GM15510 (cell line): Measurements from ENCODE around the gene HDAC4.

Experiments used
- POLR2A ChIP-seq: IDR thresholded peaks from 3 replicates; pipeline ENCODE4 v1.6.1; 2011; ENCODE audit warnings: borderline replicate concordance; ENCODE audit not compliant: insufficient read length; ENCODE audit errors: extremely low read depth

HDAC4 gene

GRCh38 chr2:239052798-239053665 lies 347.8 kb downstream of the HDAC4 start:
- TF ChIP-seq POLR2A = no peak

- no peak for TF ChIP-seq POLR2A
These were observed 348.9 kb downstream of the HDAC4 start for GRCh38 chr2:239051891-239052445.

DNA sequence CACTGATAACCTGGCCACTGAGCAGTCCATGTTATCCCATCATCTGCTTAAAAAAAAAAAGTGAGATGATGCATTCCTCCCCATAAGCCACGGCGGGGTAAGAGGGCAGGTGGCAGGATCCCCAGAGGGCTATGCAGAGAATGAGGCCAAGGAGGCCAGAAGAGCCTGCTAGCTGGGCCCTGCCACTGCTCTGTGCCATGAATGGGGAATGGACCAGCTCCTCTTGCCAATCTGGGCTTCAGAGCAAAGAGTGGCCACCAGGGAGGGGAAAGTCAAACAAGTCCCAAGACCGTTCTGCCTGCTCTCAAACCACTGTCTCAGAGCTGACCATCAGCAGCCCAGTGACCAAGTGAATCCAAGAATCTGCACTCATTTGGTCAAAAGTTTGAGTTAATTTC lies 350.6 kb downstream of the HDAC4 start:
- TF ChIP-seq POLR2A = no peak

DNA sequence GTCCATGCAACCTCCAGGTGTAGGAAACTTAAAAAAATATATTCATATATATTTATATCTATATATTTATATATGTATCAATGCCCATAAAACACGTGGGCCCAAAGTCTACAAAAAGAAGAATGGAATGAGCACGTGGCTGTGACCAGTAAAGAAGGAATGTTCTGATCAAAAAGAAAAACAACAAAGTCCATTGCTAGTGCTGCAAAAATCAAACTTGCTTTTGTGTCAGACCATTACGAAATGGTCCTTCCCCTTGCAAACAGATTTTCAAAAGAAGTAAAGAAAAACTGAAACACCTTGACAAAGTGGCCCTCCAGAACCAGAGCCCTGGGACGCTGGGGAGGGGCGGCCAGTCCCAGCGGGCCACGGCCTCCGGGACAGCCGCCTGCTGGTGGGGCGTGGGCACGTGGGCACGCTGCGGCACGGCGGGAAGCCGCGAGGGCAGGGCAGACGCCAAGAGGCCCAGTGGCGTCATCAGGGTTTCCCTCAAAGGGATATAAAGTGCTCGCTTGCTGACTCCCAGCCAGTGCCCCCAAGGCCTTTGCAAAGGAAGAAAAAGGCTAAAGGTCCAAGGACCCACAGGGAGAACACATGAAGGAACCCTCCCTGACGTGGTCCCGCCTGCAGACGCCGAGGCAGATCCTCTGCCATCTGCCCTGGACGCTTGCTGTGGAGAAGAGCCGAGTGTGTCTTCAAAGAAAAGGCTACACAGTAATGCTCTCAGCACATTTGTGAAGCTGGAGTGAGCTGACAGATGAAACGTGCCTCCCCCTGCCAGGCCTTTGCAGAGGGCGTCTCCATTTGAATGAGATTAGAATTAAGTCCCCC lies 351.2 kb downstream of the HDAC4 start:
- no peak for TF ChIP-seq POLR2A

DNA sequence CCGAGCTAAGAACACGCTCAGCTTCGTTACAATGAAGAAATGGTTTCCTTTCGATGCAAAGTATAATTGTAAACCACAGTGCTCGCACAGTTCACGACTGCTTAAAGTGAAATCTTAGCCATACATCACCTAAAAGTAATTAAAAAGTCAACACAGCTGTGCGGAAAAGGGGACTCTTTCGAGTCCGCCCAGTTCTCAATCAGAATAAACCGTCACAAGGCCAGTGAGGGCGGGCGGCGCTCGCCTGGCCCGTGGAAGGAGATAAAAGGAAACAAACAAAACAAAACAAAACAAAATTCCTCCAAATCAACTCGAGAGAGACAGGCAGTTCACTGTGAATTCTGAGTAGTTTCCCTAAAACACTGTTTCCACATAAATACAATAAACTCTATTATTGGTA lies 352.1 kb downstream of the HDAC4 start:
- no peak for TF ChIP-seq POLR2A

DNA sequence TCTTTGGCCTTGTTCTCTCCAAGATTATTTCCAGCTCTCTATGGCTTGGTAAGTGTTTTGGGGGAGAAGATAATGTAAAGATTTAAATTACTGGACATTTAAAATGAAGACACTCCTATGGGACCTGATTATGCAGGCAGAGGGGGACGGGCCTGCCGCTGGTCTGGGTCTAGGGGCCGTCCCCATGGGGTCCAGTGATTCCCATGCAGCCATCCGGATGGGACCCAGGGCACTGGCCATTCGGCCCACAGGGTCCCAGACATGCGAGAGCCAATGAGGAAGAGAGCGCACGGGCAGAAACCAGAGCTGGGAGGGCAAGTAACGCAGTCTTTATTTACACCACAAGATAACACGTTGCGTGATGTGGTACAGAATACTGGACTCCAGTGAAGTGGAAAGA lies 353.0 kb downstream of the HDAC4 start:
- no peak for TF ChIP-seq POLR2A

DNA sequence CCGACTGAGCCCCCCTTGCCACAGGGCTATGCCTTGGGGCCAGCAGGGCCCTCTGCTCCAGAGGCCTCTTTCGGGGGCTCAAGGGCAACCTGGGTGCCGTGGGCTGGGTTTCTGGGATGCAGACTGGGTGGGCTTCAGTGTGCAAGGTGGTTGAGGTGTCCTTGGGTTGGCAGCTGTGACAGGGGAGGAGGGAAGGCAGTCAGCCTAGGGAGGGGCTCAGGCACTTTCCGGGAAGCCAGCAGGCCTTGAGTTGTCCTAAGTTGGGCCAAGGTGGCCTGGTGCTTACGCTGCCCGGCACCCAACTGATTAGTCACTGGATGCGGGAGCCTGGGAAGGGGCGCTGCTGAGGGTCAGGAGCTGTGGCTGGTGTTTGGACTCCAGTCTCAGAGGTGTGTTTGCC lies 353.4 kb downstream of the HDAC4 start:
- no peak for TF ChIP-seq POLR2A

GRCh38 chr2:239046822-239047221 lies 354.0 kb downstream of the HDAC4 start:
- TF ChIP-seq POLR2A = no peak

DNA sequence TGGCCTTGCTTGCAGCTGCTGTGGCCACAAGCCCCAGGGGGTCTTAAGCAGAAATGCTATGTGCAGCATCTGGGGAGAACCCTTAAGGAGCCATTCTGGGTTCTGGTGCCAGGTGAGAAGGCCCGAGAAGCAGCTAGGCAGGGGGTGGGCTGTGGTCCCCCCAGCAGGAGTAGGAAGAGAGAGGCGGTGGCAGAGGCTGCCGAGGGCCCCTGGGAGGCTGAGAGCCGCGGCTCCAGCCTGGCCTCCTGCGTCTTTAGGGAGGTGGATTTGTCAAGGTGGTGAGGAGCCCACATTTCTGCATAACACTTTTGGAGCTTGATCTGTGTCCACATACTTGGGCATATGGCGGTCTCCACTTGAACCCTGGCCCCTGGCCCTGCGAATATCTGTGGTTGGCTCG lies 356.5 kb downstream of the HDAC4 start:
- no peak for TF ChIP-seq POLR2A

DNA sequence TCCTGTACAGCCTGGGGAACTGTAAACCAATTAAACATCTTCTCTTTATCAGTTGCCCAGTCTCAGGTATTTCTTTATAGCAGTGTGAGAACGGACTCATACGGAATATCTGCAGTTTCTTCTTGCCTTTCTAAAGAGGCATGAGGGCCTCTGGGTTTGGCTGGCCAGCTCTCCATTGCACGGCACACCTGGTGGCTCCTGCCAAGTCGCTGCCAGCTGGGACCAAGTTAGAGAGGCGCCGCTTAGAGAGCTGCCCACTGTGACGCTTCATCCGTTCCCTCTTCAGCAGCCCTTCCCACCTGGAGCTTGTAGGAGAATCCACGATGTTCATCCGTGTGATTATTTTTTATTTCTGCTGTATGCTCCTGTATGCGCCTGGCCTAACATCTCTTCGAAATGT lies 357.5 kb downstream of the HDAC4 start:
- no peak for TF ChIP-seq POLR2A

GRCh38 chr2:239042551-239043320 lies 358.1 kb downstream of the HDAC4 start:
- no peak for TF ChIP-seq POLR2A

DNA sequence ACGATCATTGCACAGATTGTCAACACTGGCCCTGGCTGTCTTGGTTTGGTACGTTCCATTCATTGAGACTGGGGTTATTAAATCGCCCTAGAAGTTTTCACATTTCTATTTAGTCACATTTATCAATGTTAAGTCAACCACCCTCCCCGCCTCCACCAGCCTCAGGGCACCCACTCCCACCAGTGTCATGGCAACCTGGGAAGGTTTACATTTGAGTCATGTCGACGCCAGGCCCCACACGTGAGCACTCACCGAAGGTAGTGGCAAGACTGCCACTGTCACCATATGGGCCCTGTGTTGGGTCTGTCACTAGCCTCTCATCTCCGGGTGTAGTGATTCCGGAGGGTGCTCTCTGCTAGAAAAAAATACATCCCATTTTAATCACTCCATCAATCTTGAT lies 358.8 kb downstream of the HDAC4 start:
- no peak for TF ChIP-seq POLR2A

DNA sequence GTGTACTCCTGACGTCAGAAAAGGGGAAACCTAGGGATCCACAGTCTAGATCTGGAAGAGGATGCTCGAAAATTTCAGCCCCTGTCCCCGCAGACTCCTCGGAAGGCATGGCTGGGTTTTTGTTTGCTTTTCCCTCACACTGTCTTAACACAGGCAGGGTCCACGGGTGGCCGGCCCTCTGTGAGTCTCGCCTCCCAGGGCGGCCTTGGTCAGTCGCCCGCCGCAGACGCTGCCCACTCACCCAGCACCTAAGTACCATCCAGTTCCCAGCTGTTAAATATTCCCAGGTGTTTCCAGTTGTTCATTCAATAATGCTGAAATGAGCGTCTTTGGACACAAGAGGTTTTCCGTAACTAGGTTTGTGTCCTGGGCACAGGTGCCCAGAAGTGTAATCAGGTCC lies 359.8 kb downstream of the HDAC4 start:
- TF ChIP-seq POLR2A = no peak

DNA sequence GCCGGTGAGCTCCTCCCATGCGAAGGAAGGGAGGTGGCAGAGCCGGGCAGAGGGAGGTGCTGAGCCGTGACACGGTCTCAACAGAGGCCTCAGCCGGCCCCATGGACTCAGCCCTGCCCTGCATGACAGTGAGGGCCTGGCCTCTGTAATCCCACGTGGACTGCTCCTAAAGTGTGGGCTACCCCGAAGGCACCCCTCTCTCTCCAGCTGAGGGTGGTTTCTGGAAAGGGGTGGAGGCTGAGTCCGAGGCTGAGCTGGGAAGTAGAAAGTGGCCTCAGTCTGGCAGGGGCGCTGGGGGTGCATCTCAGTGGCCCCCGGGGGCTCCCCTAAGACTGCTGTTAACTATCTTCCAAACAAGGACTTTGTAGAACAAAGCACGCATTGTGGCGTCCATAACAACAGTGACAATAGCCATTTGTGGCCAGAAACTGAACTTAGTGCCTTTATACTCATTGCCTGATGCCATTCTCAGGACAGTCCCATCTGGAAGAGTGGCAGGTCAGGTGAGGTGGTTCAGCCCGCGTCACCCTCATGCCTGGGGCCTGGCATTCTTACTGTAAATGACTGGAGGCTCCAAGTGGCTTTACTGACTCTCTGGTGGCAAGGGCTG lies 360.6 kb downstream of the HDAC4 start:
- no peak for TF ChIP-seq POLR2A
